ENCODE data around the gene IFI27L1. TPM values are rescaled to one million over a fixed set of nuclear protein-coding genes. Genes with fewer than 3 reads are reported as not detected.

IFI27L1 gene
- total RNA-seq, 2 experiments from 2014 or later: 15.9 to 18.2 TPM

- Mint-ChIP-seq H3K36me3 (peaks cover 10% of the 10 kb centered on the region), H3K27ac (no peak overlapping the region), H3K9me3 (no peaks in the 10 kb centered on the region), H3K4me1 (no peaks in the 10 kb centered on the region), H3K27me3 (no peaks in the 10 kb centered on the region), H3K4me3 (no peak overlapping the region)
- DNase-seq: no peak
Observed at GRCh38 chr14:94044476-94045091, 36.5 kb upstream of the IFI27L1 start.

DNA sequence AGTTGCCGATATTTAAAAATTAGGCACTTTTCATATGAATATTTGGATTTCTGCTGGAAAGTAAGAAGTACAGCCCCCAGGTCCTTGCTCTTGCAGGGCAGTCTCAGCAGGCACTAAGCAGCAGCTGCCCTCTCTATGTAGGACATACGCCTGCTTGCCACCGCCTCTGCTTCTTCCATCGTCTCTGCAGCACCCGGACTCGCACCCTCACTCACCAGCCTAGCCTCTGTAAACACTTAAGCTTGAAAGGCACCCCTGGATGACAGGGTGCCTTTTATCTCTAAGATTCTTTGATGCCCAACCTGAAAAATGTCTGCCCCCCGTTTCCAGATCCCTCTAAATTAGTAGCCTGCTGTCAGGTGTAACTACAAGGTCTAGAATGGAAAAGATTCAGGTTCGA lies 36.0 kb upstream of the IFI27L1 start:
- Mint-ChIP-seq H3K9me3 (no peaks in the 10 kb centered on the region), H3K27ac (no peak overlapping the region), H3K4me3 (no peak overlapping the region), H3K36me3 (peaks cover 10% of the 10 kb centered on the region), H3K27me3 (no peaks in the 10 kb centered on the region), H3K4me1 (no peaks in the 10 kb centered on the region)
- DNase-seq: no peak

- Mint-ChIP-seq H3K4me3 (no peak overlapping the region), H3K36me3 (peaks cover 11% of the 10 kb centered on the region), H3K27ac (peak overlapping the region; percentile 25), H3K9me3 (no peaks in the 10 kb centered on the region), H3K27me3 (no peaks in the 10 kb centered on the region), H3K4me1 (no peaks in the 10 kb centered on the region)
- DNase-seq: no peak
Observed at GRCh38 chr14:94045563-94046345, 35.4 kb upstream of the IFI27L1 start.

GRCh38 chr14:94046696-94047250 lies 34.3 kb upstream of the IFI27L1 start:
- Mint-ChIP-seq H3K4me3 (no peak overlapping the region), H3K36me3 (peaks cover 20% of the 10 kb centered on the region), H3K27ac (no peak overlapping the region), H3K4me1 (no peaks in the 10 kb centered on the region), H3K27me3 (no peaks in the 10 kb centered on the region), H3K9me3 (no peaks in the 10 kb centered on the region)
- no peak for DNase-seq

GRCh38 chr14:94047581-94047980 lies 33.5 kb upstream of the IFI27L1 start:
- Mint-ChIP-seq H3K27ac (no peak overlapping the region), H3K9me3 (no peaks in the 10 kb centered on the region), H3K36me3 (peaks cover 22% of the 10 kb centered on the region), H3K27me3 (no peaks in the 10 kb centered on the region), H3K4me3 (no peak overlapping the region), H3K4me1 (peaks cover 4% of the 10 kb centered on the region)
- no peak for DNase-seq

- Mint-ChIP-seq H3K36me3 (peaks cover 25% of the 10 kb centered on the region), H3K27me3 (no peaks in the 10 kb centered on the region), H3K4me1 (peaks cover 7% of the 10 kb centered on the region), H3K9me3 (no peaks in the 10 kb centered on the region), H3K27ac (no peak overlapping the region), H3K4me3 (no peak overlapping the region)
- no peak for DNase-seq
Observed at GRCh38 chr14:94048691-94049624, 32.2 kb upstream of the IFI27L1 start.

- Mint-ChIP-seq H3K4me1 (peaks cover 7% of the 10 kb centered on the region), H3K27me3 (no peaks in the 10 kb centered on the region), H3K27ac (no peak overlapping the region), H3K9me3 (no peaks in the 10 kb centered on the region), H3K36me3 (peaks cover 30% of the 10 kb centered on the region), H3K4me3 (no peak overlapping the region)
- DNase-seq: no peak
Observed at GRCh38 chr14:94049625-94050023, 31.5 kb upstream of the IFI27L1 start.

DNA sequence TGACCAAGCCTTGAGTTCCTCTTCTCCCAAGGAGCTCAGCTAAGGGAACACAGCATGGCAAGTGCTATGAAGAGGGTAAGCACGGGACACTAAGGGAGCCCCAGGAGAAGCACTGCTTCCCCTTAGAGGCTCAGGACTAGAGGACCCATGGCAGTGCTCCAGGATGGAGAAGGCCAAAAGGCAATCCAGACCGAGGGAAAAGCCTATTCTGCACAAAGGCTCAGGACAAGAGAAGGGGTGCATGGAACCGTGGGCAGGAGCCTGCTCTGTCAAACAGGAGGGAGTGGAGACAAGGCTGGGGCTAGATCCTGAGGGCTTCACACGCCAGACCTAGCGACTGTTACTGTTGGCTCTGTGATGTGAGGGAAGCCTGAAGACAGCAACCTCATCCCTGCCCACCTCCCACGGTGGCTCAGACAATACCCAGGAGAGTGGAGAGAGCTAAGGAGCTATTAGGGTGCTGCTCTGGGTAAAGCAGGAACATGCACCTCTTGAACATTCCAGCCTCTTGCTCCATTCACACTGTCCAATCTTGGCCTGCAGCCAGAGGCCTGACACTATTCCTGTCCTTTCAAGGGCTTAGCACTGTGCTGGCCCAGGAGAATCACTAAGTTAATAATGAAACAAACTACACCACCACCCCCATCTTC lies 30.8 kb upstream of the IFI27L1 start:
- no peaks in the 10 kb centered on the region for H3K9me3 Mint-ChIP-seq
- H3K27ac Mint-ChIP-seq: peak overlapping the region; percentile 16
- no peak overlapping the region for H3K4me3 Mint-ChIP-seq
- peaks cover 34% of the 10 kb centered on the region for H3K36me3 Mint-ChIP-seq
- no peaks in the 10 kb centered on the region for H3K27me3 Mint-ChIP-seq
- DNase-seq: no peak
- peaks cover 7% of the 10 kb centered on the region for H3K4me1 Mint-ChIP-seq

- DNase-seq: no peak
- H3K27ac Mint-ChIP-seq: peak overlapping the region; percentile 16
- no peaks in the 10 kb centered on the region for H3K9me3 Mint-ChIP-seq
- H3K4me1 Mint-ChIP-seq: peaks cover 7% of the 10 kb centered on the region
- H3K27me3 Mint-ChIP-seq: no peaks in the 10 kb centered on the region
- no peak overlapping the region for H3K4me3 Mint-ChIP-seq
- peaks cover 42% of the 10 kb centered on the region for H3K36me3 Mint-ChIP-seq
Observed at GRCh38 chr14:94051115-94051514, 30.0 kb upstream of the IFI27L1 start.

DNA sequence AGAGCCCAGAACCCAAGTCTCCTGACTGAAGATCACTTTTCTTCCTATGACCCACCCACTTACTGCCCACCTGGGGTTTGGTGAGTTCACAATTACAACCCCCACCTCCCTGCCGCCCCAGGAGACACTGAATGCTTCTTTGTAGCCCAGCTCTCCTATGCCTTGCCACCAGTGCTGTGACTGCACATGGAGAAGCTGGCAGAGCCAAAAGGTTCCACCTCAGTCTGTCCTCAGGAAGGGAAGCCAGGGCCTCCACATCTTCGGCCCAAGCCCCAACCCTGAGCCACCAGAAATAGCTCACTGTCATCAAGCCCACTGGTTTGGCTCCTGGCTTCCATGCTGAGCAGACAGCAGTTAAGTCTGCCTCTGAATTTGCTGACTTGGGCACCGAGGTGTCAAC lies 29.3 kb upstream of the IFI27L1 start:
- no peak overlapping the region for H3K4me3 Mint-ChIP-seq
- H3K27me3 Mint-ChIP-seq: no peaks in the 10 kb centered on the region
- peaks cover 47% of the 10 kb centered on the region for H3K36me3 Mint-ChIP-seq
- peak overlapping the region; percentile 62 for H3K27ac Mint-ChIP-seq
- peaks cover 13% of the 10 kb centered on the region for H3K4me1 Mint-ChIP-seq
- DNase-seq: no peak
- no peaks in the 10 kb centered on the region for H3K9me3 Mint-ChIP-seq

- Mint-ChIP-seq H3K9me3 (no peaks in the 10 kb centered on the region), H3K36me3 (peaks cover 48% of the 10 kb centered on the region)
Observed at GRCh38 chr14:94052199-94052598, 28.9 kb upstream of the IFI27L1 start.

GRCh38 chr14:94052662-94053061 lies 28.4 kb upstream of the IFI27L1 start:
- H3K36me3 Mint-ChIP-seq: peaks cover 52% of the 10 kb centered on the region
- peak overlapping the region; percentile 62 for H3K27ac Mint-ChIP-seq

More at GRCh38 chr14:94052199-94052598, 28.9 kb upstream of the IFI27L1 start:
- Mint-ChIP-seq H3K27me3 (no peaks in the 10 kb centered on the region), H3K4me3 (no peak overlapping the region), H3K27ac (peak overlapping the region; percentile 62), H3K4me1 (peaks cover 17% of the 10 kb centered on the region)
- DNase-seq: no peak

DNA sequence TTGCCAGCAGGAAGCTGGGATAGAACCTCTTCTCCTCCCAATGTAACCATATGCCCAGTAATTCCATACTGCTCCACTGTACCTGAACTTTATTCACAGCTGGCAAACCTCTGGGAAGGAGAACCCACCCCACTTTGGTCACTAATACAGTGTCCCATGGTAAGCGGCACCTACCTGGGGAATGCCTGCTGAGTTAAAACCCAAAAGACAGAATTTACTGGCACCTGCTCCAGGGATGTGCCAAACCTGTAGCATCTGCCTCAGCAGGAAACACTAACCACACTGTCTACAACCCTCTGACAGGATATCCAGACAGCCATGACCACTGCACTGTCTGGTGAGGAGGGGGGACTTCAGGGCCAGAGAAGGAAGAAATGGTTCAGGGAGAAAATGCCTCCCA lies 26.7 kb upstream of the IFI27L1 start:
- no peaks in the 10 kb centered on the region for H3K9me3 Mint-ChIP-seq
- H3K4me1 Mint-ChIP-seq: peaks cover 38% of the 10 kb centered on the region
- H3K27me3 Mint-ChIP-seq: no peaks in the 10 kb centered on the region
- peak overlapping the region; percentile 26 for H3K27ac Mint-ChIP-seq
- H3K4me3 Mint-ChIP-seq: no peak overlapping the region
- no peak for DNase-seq
- peaks cover 53% of the 10 kb centered on the region for H3K36me3 Mint-ChIP-seq

More at GRCh38 chr14:94052662-94053061, 28.4 kb upstream of the IFI27L1 start:
- peaks cover 21% of the 10 kb centered on the region for H3K4me1 Mint-ChIP-seq
- no peaks in the 10 kb centered on the region for H3K9me3 Mint-ChIP-seq
- no peaks in the 10 kb centered on the region for H3K27me3 Mint-ChIP-seq
- no peak overlapping the region for H3K4me3 Mint-ChIP-seq
- no peak for DNase-seq

DNA sequence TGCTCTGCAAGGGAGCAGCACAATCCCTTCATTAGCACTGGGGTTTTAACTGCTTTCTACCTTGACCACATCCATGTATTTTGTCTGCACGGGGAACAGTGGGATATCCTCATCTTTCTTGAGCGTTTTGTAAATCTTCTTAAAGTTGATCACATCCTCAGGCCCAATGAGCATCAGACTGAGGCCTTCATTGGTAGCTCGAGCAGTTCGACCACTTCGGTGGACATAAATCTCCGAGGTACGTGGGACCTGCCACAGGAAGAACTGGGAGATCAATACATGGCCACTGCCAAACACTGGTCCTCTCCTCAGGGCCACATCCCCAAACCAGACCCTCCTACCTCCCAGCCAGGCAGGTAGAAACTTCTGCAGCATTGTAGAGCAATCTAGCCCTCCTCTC lies 26.2 kb upstream of the IFI27L1 start:
- peaks cover 38% of the 10 kb centered on the region for H3K4me1 Mint-ChIP-seq
- peaks cover 53% of the 10 kb centered on the region for H3K36me3 Mint-ChIP-seq
- H3K27ac Mint-ChIP-seq: peak overlapping the region; percentile 53
- H3K9me3 Mint-ChIP-seq: no peaks in the 10 kb centered on the region
- no peak for DNase-seq
- no peaks in the 10 kb centered on the region for H3K27me3 Mint-ChIP-seq
- no peak overlapping the region for H3K4me3 Mint-ChIP-seq

Measured in activated naive CD8-positive, alpha-beta T cell treated with anti-CD3 and anti-CD28 coated beads for 36 hours (primary cell).